Liver (tissue), 9 donors: Measurements from ENCODE around the gene CBL. TPM values are rescaled to one million over a fixed set of nuclear protein-coding genes. Genes with fewer than 3 reads are reported as not detected.

ENCODE experiments used
- DNase-seq: peaks from one replicate; pipeline ENCODE4 v3.0.0-alpha.2; 2017; ENCODE audit warnings: low spot score
- H3K27ac ChIP-seq, 2 donors: one replicate each; pipeline ENCODE4 v1.7.0; 2013; ENCODE audit warnings: inconsistent platforms in 2 of 2, low read length in 2 of 2, control low read depth in 1 of 2, low read depth in 1 of 2, mild to moderate bottlenecking in 1 of 2
- H3K27me3 ChIP-seq, 4 donors: one replicate each; pipeline versions ENCODE4 v1.6.1 to v1.7.0; 2013; ENCODE audit warnings: low read length in 3 of 4, inconsistent platforms in 1 of 4, mild to moderate bottlenecking in 1 of 4, moderate library complexity in 1 of 4; ENCODE audit not compliant: control insufficient read depth in 4 of 4, insufficient read depth in 4 of 4
- H3K36me3 ChIP-seq, 4 donors: one replicate each; pipeline versions ENCODE4 v1.6.1 to v1.7.0; 2013; ENCODE audit warnings: low read length in 3 of 4, mild to moderate bottlenecking in 3 of 4, low read depth in 1 of 4, moderate library complexity in 1 of 4; ENCODE audit not compliant: control insufficient read depth in 4 of 4, insufficient read depth in 3 of 4
- H3K4me1 ChIP-seq, 4 donors: one replicate each; pipeline versions ENCODE4 v1.6.1 to v1.7.0; 2013; ENCODE audit warnings: low read length in 3 of 4, mild to moderate bottlenecking in 3 of 4, moderate library complexity in 1 of 4; ENCODE audit not compliant: control insufficient read depth in 4 of 4, insufficient read depth in 4 of 4
- H3K4me3 ChIP-seq, 3 donors: one replicate each; pipeline versions ENCODE4 v1.6.1 to v1.7.0; 2013; ENCODE audit warnings: low read length in 3 of 3, control low read depth in 1 of 3, low read depth in 1 of 3, mild to moderate bottlenecking in 1 of 3
- H3K9ac ChIP-seq, 2 donors: one replicate each; pipeline ENCODE4 v1.7.0; 2013; ENCODE audit warnings: low read length in 2 of 2, mild to moderate bottlenecking in 2 of 2, moderate library complexity in 2 of 2, control low read depth in 1 of 2, low read depth in 1 of 2
- H3K9me3 ChIP-seq, 4 donors: one replicate each; pipeline versions ENCODE4 v1.6.1 to v1.7.0; 2013; ENCODE audit warnings: low read length in 3 of 4; ENCODE audit not compliant: control insufficient read depth in 4 of 4
- ATF3 ChIP-seq: IDR thresholded peaks from 2 replicates; pipeline ENCODE4 v1.6.1; 2016; ENCODE audit warnings: antibody characterized with exemption
- EGR1 ChIP-seq, 2 donors: IDR thresholded peaks; 2 replicates each; pipeline ENCODE4 v1.6.1; 2016 to 2018; ENCODE audit warnings: antibody characterized with exemption in 2 of 2, low read depth in 2 of 2
- FOXA1 ChIP-seq: IDR thresholded peaks from 2 replicates; pipeline ENCODE4 v1.6.1; 2016; ENCODE audit warnings: antibody characterized with exemption
- FOXA2 ChIP-seq: IDR thresholded peaks from 2 replicates; pipeline ENCODE4 v1.6.1; 2016; ENCODE audit warnings: antibody characterized with exemption
- GABPA ChIP-seq, 2 donors: IDR thresholded peaks in 1 of 2; conservative IDR thresholded peaks in 1 of 2; 2 replicates each; pipeline ENCODE4 v1.6.1; 2016; ENCODE audit warnings: antibody characterized with exemption in 2 of 2, mild to moderate bottlenecking in 1 of 2, moderate library complexity in 1 of 2
- HNF4A ChIP-seq, 2 donors: conservative IDR thresholded peaks; 2 replicates each; pipeline ENCODE4 v1.6.1; 2016; ENCODE audit warnings: antibody characterized with exemption in 2 of 2, mild to moderate bottlenecking in 2 of 2
- HNF4G ChIP-seq: IDR thresholded peaks from 2 replicates; pipeline ENCODE4 v1.6.1; 2016; ENCODE audit warnings: antibody characterized with exemption
- JUND ChIP-seq, 2 donors: IDR thresholded peaks; 2 replicates each; pipeline ENCODE4 v1.6.1; 2016; ENCODE audit warnings: antibody characterized with exemption in 2 of 2
- NR2F2 ChIP-seq: IDR thresholded peaks from 2 replicates; pipeline ENCODE4 v1.6.1; 2016; ENCODE audit warnings: antibody characterized with exemption
- RAD21 ChIP-seq, 2 donors: IDR thresholded peaks; 2 replicates each; pipeline ENCODE4 v1.6.1; 2016; ENCODE audit warnings: antibody characterized with exemption in 2 of 2, mild to moderate bottlenecking in 2 of 2
- RXRA ChIP-seq, 2 donors: IDR thresholded peaks; 2 replicates each; pipeline ENCODE4 v1.6.1; 2017 to 2018; ENCODE audit warnings: antibody characterized with exemption in 2 of 2, mild to moderate bottlenecking in 1 of 2
- SP1 ChIP-seq: IDR thresholded peaks from 2 replicates; pipeline ENCODE4 v1.6.1; 2018; ENCODE audit warnings: antibody characterized with exemption, mild to moderate bottlenecking
- TAF1 ChIP-seq: conservative IDR thresholded peaks from 2 replicates; pipeline ENCODE4 v1.6.1; 2016; ENCODE audit warnings: antibody characterized with exemption, mild to moderate bottlenecking
- YY1 ChIP-seq: IDR thresholded peaks from 2 replicates; pipeline ENCODE4 v1.6.1; 2016; ENCODE audit warnings: antibody characterized with exemption, mild to moderate bottlenecking
- ZBTB33 ChIP-seq: IDR thresholded peaks from 2 replicates; pipeline ENCODE4 v1.6.1; 2016; ENCODE audit warnings: antibody characterized with exemption
- WGBS: extraction: QIAGEN DNeasy Blood & Tissue Kit; methylation state at CpG from one replicate; pipeline ENCODE4 v1.1.7; 2013; 5-methylcytosine and 5-hydroxymethylcytosine counted together
- polyA plus RNA-seq, 2 donors: library from polyadenylated mRNA; stranded (reverse) in 1 of 2; unstranded in 1 of 2; fragments of 200-250 nt in 1 of 2; fragments of >200 nt in 1 of 2; fragmentation: Nextera tagmentation in 1 of 2; extraction: Ambion mirVana in 1 of 2; gene quantifications; one replicate each; pipeline versions ENCODE4 v1.2.1 to v1.2.3, GENCODE V29; 2013 to 2015
- total RNA-seq, 2 donors: library from RNA; depleted of rRNA; stranded (reverse); fragments of >200 nt; gene quantifications; one replicate each; pipeline ENCODE4 v1.2.3, GENCODE V29; 2014
- TF ChIP-seq, protein P1 (sequence below): IDR thresholded peaks from 2 replicates; pipeline ENCODE4 v1.6.1; 2016; ENCODE audit warnings: antibody characterized with exemption, mild to moderate bottlenecking
- TF ChIP-seq, protein P2 (sequence below): fragments of 150-350 bp; IDR thresholded peaks from 2 replicates; pipeline ENCODE4 v1.5.1; 2017; ENCODE audit warnings: improper control_type of control experiment, low read depth, low read length; ENCODE audit not compliant: missing input control
- TF ChIP-seq, protein P3 (sequence below): IDR thresholded peaks from 2 replicates; pipeline ENCODE4 v1.6.1; 2016; ENCODE audit warnings: antibody characterized with exemption
- donor health status: healthy.
- donor health status: healthy.
- donor health status: healthy.
- donor health status: healthy.
- donor health status: healthy.

The CBL gene
- total and polyA plus RNA-seq, 4 donors, result 1.6 to 5.5 (median 3.5) TPM

- no peak overlapping the region for H3K27ac ChIP-seq
- no peaks in the 10 kb centered on the region for H3K36me3 ChIP-seq
- no peaks in the 10 kb centered on the region for H3K27me3 ChIP-seq
- H3K4me3 ChIP-seq, result no peak overlapping the region
- no peaks in the 10 kb centered on the region for H3K4me1 ChIP-seq
- TF ChIP-seq, protein P1, sequence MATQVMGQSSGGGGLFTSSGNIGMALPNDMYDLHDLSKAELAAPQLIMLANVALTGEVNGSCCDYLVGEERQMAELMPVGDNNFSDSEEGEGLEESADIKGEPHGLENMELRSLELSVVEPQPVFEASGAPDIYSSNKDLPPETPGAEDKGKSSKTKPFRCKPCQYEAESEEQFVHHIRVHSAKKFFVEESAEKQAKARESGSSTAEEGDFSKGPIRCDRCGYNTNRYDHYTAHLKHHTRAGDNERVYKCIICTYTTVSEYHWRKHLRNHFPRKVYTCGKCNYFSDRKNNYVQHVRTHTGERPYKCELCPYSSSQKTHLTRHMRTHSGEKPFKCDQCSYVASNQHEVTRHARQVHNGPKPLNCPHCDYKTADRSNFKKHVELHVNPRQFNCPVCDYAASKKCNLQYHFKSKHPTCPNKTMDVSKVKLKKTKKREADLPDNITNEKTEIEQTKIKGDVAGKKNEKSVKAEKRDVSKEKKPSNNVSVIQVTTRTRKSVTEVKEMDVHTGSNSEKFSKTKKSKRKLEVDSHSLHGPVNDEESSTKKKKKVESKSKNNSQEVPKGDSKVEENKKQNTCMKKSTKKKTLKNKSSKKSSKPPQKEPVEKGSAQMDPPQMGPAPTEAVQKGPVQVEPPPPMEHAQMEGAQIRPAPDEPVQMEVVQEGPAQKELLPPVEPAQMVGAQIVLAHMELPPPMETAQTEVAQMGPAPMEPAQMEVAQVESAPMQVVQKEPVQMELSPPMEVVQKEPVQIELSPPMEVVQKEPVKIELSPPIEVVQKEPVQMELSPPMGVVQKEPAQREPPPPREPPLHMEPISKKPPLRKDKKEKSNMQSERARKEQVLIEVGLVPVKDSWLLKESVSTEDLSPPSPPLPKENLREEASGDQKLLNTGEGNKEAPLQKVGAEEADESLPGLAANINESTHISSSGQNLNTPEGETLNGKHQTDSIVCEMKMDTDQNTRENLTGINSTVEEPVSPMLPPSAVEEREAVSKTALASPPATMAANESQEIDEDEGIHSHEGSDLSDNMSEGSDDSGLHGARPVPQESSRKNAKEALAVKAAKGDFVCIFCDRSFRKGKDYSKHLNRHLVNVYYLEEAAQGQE, result no peak
- TF ChIP-seq, protein P2, sequence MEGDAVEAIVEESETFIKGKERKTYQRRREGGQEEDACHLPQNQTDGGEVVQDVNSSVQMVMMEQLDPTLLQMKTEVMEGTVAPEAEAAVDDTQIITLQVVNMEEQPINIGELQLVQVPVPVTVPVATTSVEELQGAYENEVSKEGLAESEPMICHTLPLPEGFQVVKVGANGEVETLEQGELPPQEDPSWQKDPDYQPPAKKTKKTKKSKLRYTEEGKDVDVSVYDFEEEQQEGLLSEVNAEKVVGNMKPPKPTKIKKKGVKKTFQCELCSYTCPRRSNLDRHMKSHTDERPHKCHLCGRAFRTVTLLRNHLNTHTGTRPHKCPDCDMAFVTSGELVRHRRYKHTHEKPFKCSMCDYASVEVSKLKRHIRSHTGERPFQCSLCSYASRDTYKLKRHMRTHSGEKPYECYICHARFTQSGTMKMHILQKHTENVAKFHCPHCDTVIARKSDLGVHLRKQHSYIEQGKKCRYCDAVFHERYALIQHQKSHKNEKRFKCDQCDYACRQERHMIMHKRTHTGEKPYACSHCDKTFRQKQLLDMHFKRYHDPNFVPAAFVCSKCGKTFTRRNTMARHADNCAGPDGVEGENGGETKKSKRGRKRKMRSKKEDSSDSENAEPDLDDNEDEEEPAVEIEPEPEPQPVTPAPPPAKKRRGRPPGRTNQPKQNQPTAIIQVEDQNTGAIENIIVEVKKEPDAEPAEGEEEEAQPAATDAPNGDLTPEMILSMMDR, result no peak
- TF ChIP-seq RXRA (IDR thresholded peaks at IDR 0.05), result no peak
- no peak for TF ChIP-seq HNF4A (conservative IDR thresholded peaks at IDR 0.05)
- TF ChIP-seq ATF3, result no peak
- no peak for TF ChIP-seq FOXA1
- no peak for TF ChIP-seq HNF4G
- TF ChIP-seq SP1, result no peak
- no peak for TF ChIP-seq EGR1 (IDR thresholded peaks at IDR 0.05; ENCODE audit: low read depth in 2 of 2)
- TF ChIP-seq GABPA (IDR thresholded peaks at IDR 0.05 in 1 of 2, conservative IDR thresholded peaks at IDR 0.05 in 1 of 2), result no peak
- TF ChIP-seq FOXA2, result no peak
- no peak for TF ChIP-seq TAF1
- DNase-seq, result no peak
- no peaks in the 10 kb centered on the region for H3K9me3 ChIP-seq
- WGBS, result 96% methylated on average over 5 of the region's 5 CpGs
- H3K9ac ChIP-seq, result no peak overlapping the region
Measured at GRCh38 chr11:119254239-119254638, 48.1 kb downstream of the CBL start.

- 82% methylated on average over 5 of the region's 5 CpGs for WGBS
- no peak overlapping the region for H3K4me3 ChIP-seq
- H3K4me1 ChIP-seq, result peaks cover 0 to 3% (median 0%) of the 10 kb centered on the region in 4 donors
- H3K27ac ChIP-seq, result no peak overlapping the region
- H3K9me3 ChIP-seq, result no peaks in the 10 kb centered on the region
- DNase-seq, result no peak
- TF ChIP-seq HNF4A (conservative IDR thresholded peaks at IDR 0.05) (no peak), NR2F2 (no peak), SP1 (no peak), YY1 (no peak), EGR1 (IDR thresholded peaks at IDR 0.05; ENCODE audit: low read depth in 2 of 2) (no peak), ATF3 (no peak), RAD21 (IDR thresholded peaks at IDR 0.05) (no peak), JUND (IDR thresholded peaks at IDR 0.05) (no peak), GABPA (IDR thresholded peaks at IDR 0.05 in 1 of 2, conservative IDR thresholded peaks at IDR 0.05 in 1 of 2) (no peak), FOXA2 (no peak), RXRA (IDR thresholded peaks at IDR 0.05) (no peak), TAF1 (no peak), HNF4G (no peak), FOXA1 (no peak), ZBTB33 (no peak)
- TF ChIP-seq, protein P1, result no peak
- TF ChIP-seq, protein P3, sequence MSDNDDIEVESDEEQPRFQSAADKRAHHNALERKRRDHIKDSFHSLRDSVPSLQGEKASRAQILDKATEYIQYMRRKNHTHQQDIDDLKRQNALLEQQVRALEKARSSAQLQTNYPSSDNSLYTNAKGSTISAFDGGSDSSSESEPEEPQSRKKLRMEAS, result no peak
- no peak overlapping the region for H3K9ac ChIP-seq
- H3K27me3 ChIP-seq, result no peaks in the 10 kb centered on the region
- H3K36me3 ChIP-seq, result no peaks in the 10 kb centered on the region
Measured at GRCh38 chr11:119258180-119258579, 52.0 kb downstream of the CBL start.
